HepG2 (cell line): Measurements from ENCODE around the gene HDHD3. TPM values are rescaled to one million over a fixed set of nuclear protein-coding genes. Genes with fewer than 3 reads are reported as not detected.

Experiments used
- AGO1 ChIP-seq: fragments of 200-400 bp; formaldehyde crosslinking; IDR thresholded peaks from 2 replicates; pipeline ENCODE4 v1.6.1; 2017; ENCODE audit warnings: mild to moderate bottlenecking, low read depth, low read length, moderate library complexity; ENCODE audit not compliant: poor library complexity, severe bottlenecking
- CAMTA2 ChIP-seq: sonication (generic); formaldehyde crosslinking; IDR thresholded peaks from 2 replicates; pipeline ENCODE4 v1.4.0; 2020; ENCODE audit warnings: mild to moderate bottlenecking, missing genetic modification reagents, borderline replicate concordance
- CBX1 ChIP-seq: IDR thresholded peaks from one replicate; pipeline ENCODE4 v1.6.1; 2016; ENCODE audit warnings: antibody characterized with exemption, low read depth
- CHD4 ChIP-seq: fragments of 200-600 bp; sonication (generic); IDR thresholded peaks from 2 replicates; pipeline ENCODE4 v1.7.0; 2017; ENCODE audit warnings: mild to moderate bottlenecking, low read length, borderline replicate concordance
- EZH2 ChIP-seq: conservative IDR thresholded peaks from 2 replicates; pipeline ENCODE4 v1.6.1; 2012; ENCODE audit warnings: mild to moderate bottlenecking, low read depth, low read length, moderate library complexity
- GTF3A ChIP-seq: sonication (generic); formaldehyde crosslinking; conservative IDR thresholded peaks from 2 replicates; pipeline ENCODE4 v1.4.0; 2020; ENCODE audit warnings: mild to moderate bottlenecking, missing genetic modification reagents
- HNF1A ChIP-seq, 2 experiments: sonication (generic) in 1 of 2; formaldehyde crosslinking in 1 of 2; IDR thresholded peaks; 2 replicates each; pipeline versions ENCODE4 v1.4.0 to v1.6.1; 2016 to 2020; ENCODE audit warnings: borderline replicate concordance in 1 of 2, low read depth in 1 of 2, mild to moderate bottlenecking in 1 of 2, missing genetic modification reagents in 1 of 2
- MIER3 ChIP-seq: IDR thresholded peaks from 2 replicates; pipeline ENCODE4 v1.6.1; 2016; ENCODE audit warnings: missing compliant biosample characterization, borderline replicate concordance
- PPARG ChIP-seq: conservative IDR thresholded peaks from 2 replicates; pipeline ENCODE4 v1.6.1; 2016; ENCODE audit warnings: missing biosample characterization, missing genetic modification reagents
- RXRA ChIP-seq: sonication (generic); formaldehyde crosslinking; IDR thresholded peaks from 2 replicates; pipeline ENCODE4 v1.5.1; 2020; ENCODE audit warnings: missing genetic modification reagents
- SETDB1 ChIP-seq: sonication (generic); formaldehyde crosslinking; IDR thresholded peaks from 2 replicates; pipeline ENCODE4 v1.5.1; 2020; ENCODE audit warnings: missing genetic modification reagents, mild to moderate bottlenecking, borderline replicate concordance
- SMAD1 ChIP-seq: sonication (generic); formaldehyde crosslinking; IDR thresholded peaks from 2 replicates; pipeline ENCODE4 v1.4.0; 2020; ENCODE audit warnings: missing genetic modification reagents, low read depth, mild to moderate bottlenecking, borderline replicate concordance
- TCF7 ChIP-seq: sonication (generic); IDR thresholded peaks from 2 replicates; pipeline ENCODE4 v1.6.1; 2016; ENCODE audit warnings: antibody characterized with exemption, low read depth
- TEF ChIP-seq: sonication (generic); formaldehyde crosslinking; IDR thresholded peaks from 2 replicates; pipeline ENCODE4 v1.5.0; 2020; ENCODE audit warnings: missing genetic modification reagents
- UBTF ChIP-seq: sonication (generic); formaldehyde crosslinking; IDR thresholded peaks from 2 replicates; pipeline ENCODE4 v1.4.0; 2020; ENCODE audit warnings: mild to moderate bottlenecking, missing genetic modification reagents
- YEATS2 ChIP-seq: sonication (generic); formaldehyde crosslinking; IDR thresholded peaks from 2 replicates; pipeline ENCODE4 v1.4.0; 2020; ENCODE audit warnings: missing genetic modification reagents, borderline replicate concordance
- ZBTB3 ChIP-seq: sonication (generic); formaldehyde crosslinking; IDR thresholded peaks from 2 replicates; pipeline ENCODE4 v1.4.0; 2020; ENCODE audit warnings: low read depth, mild to moderate bottlenecking, moderate library complexity, missing genetic modification reagents, borderline replicate concordance
- ZBTB49 ChIP-seq: sonication (generic); formaldehyde crosslinking; IDR thresholded peaks from 2 replicates; pipeline ENCODE4 v1.4.0; 2020; ENCODE audit warnings: missing genetic modification reagents, borderline replicate concordance
- ZMAT3 ChIP-seq: sonication (generic); formaldehyde crosslinking; conservative IDR thresholded peaks from 2 replicates; pipeline ENCODE4 v1.7.0; 2021; ENCODE audit warnings: missing genetic modification reagents
- ZNF570 ChIP-seq: sonication (generic); formaldehyde crosslinking; IDR thresholded peaks from 2 replicates; pipeline ENCODE4 v1.4.0; 2020; ENCODE audit warnings: mild to moderate bottlenecking, missing genetic modification reagents, borderline replicate concordance
- polyA plus RNA-seq, 8 experiments: library from polyadenylated mRNA; depleted of rRNA in 3 of 8; stranded (reverse) in 7 of 8; unstranded in 1 of 8; fragments of >200 nt; fragmentation: Illumina TruSeq in 4 of 8; extraction: Trizol in 4 of 8; gene quantifications; 2 replicates each; pipeline versions ENCODE4 v1.2.1 to v1.2.3, GENCODE V29; 2011 to 2016; ENCODE audit warnings: low read depth in 4 of 8, missing spikeins in 1 of 8, mixed read lengths in 1 of 8; ENCODE audit not compliant: insufficient read depth in 1 of 8
- total RNA-seq, 5 experiments: library from RNA; depleted of rRNA; stranded (reverse); fragments of >200 nt; fragmentation: Illumina TruSeq; extraction: Trizol; gene quantifications; 2 replicates each; pipeline ENCODE4 v1.2.3, GENCODE V29; 2016; ENCODE audit warnings: low read depth in 1 of 5

HDHD3 gene
- total and polyA plus RNA-seq, 2 of the 13 experiments (the other 11 are each of a cell fraction or from before 2014, with no cell fraction given), result 23.1 to 38.5 TPM

DNA sequence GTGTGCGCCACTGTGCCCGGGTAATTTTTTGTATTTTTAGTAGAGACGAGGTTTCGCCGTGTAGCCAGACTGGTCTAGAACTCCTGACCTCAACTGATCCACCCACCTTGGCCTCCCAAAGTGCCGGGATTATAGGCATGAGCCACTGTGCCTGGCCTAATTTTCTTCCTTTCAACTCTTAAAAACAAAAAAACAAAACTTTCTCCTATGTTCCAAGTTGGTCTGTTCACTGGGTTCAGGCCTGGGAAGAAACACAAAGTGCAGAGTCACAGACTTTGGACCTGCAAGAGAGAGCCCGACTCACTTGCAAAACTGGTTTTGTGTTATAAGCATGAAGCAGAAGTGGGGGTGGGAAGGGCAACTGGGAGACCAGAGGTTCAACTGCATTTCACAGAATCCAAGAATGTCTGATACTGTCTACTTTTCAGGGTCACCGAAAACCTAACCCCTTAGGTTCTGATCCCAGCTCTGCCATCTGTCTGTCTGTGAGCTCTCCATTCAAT lies 5.2 kb upstream of the HDHD3 start (continued):
- TF ChIP-seq PPARG, result peak; percentile 85; the same call in 1 of the 2 replicates
- no peak for TF ChIP-seq ZBTB49 (CRISPR knock-in tag)
- no peak for TF ChIP-seq SMAD1 (CRISPR knock-in tag)
- peak; percentile 62 for TF ChIP-seq HNF1A (IDR thresholded peaks at IDR 0.05; ENCODE audit: low read depth)
- TF ChIP-seq HNF1A (CRISPR knock-in tag; IDR thresholded peaks at IDR 0.05; ENCODE audit: borderline replicate concordance), result no peak
- no peak for TF ChIP-seq CBX1
- TF ChIP-seq CAMTA2 (CRISPR knock-in tag), result no peak
- peak; percentile 28; the same call in 1 of the 2 replicates for TF ChIP-seq RXRA (CRISPR knock-in tag)
- TF ChIP-seq TCF7, result peak; percentile 45
- TF ChIP-seq UBTF (CRISPR knock-in tag), result peak; percentile 31; the same call in 1 of the 2 replicates
- TF ChIP-seq MIER3, result peak; percentile 80; the same call in 1 of the 2 replicates
- no peak for TF ChIP-seq EZH2
- no peak for TF ChIP-seq AGO1
- TF ChIP-seq GTF3A (CRISPR knock-in tag), result no peak
- TF ChIP-seq CHD4, result no peak
- no peak for TF ChIP-seq TEF (CRISPR knock-in tag)
- no peak for TF ChIP-seq ZNF570
- no peak for TF ChIP-seq YEATS2 (CRISPR knock-in tag)
- TF ChIP-seq ZBTB3, result no peak
- TF ChIP-seq ZMAT3 (CRISPR knock-in tag), result no peak
- no peak for TF ChIP-seq SETDB1
